Endodermal cell (in vitro differentiated cells): Measurements from ENCODE around the gene TESK2. TPM values are rescaled to one million over a fixed set of nuclear protein-coding genes. Genes with fewer than 3 reads are reported as not detected.
A peak's percentile ranks its signal among the peaks of the same experiment; 100 is the strongest.
"Not testable (repeated sequence)": the region's sequence is repeated elsewhere in the genome, so short reads cannot be mapped to it uniquely, and the experiment has no call there.

Experiments
- DNase-seq: peaks from one replicate; pipeline ENCODE4 v3.0.0-alpha.2; 2017
- H3K27ac ChIP-seq: 2 replicates; pipeline ENCODE4 v1.5.1; 2013; ENCODE audit warnings: mild to moderate bottlenecking, low read depth, low read length, moderate library complexity
- H3K27me3 ChIP-seq: 2 replicates; pipeline ENCODE4 v1.6.1; 2013; ENCODE audit warnings: mild to moderate bottlenecking, low read length, moderate library complexity; ENCODE audit not compliant: insufficient read depth, control insufficient read depth, poor library complexity, severe bottlenecking
- H3K36me3 ChIP-seq: 2 replicates; pipeline ENCODE4 v1.7.0; 2013; ENCODE audit warnings: mild to moderate bottlenecking, low read length, moderate library complexity; ENCODE audit not compliant: control insufficient read depth, insufficient read depth
- H3K4me1 ChIP-seq: one replicate; pipeline ENCODE4 v1.7.0; 2013; ENCODE audit warnings: low read length; ENCODE audit not compliant: control insufficient read depth, insufficient read depth
- H3K4me3 ChIP-seq: 2 replicates; pipeline ENCODE4 v1.5.1; 2013; ENCODE audit warnings: mild to moderate bottlenecking, low read length, moderate library complexity
- H3K9ac ChIP-seq: 2 replicates; pipeline ENCODE4 v1.6.1; 2013; ENCODE audit warnings: mild to moderate bottlenecking, low read length, moderate library complexity; ENCODE audit not compliant: poor library complexity, severe bottlenecking; ENCODE audit errors: extremely low read depth
- H3K9me3 ChIP-seq: 2 replicates; pipeline ENCODE4 v1.6.1; 2013; ENCODE audit warnings: mild to moderate bottlenecking, low read length, moderate library complexity; ENCODE audit not compliant: control insufficient read depth
- H3K27ac Mint-ChIP-seq: 2 replicates; pipeline ENCODE4 v1.8.0; 2020; ENCODE audit warnings: mixed read lengths
- H3K27me3 Mint-ChIP-seq: 2 replicates; pipeline ENCODE4 v1.8.0; 2021; ENCODE audit warnings: mild to moderate bottlenecking, mixed read lengths; ENCODE audit not compliant: insufficient read depth
- H3K36me3 Mint-ChIP-seq: 2 replicates; pipeline ENCODE4 v1.8.0; 2020; ENCODE audit warnings: low read depth, mixed read lengths
- H3K4me1 Mint-ChIP-seq: 2 replicates; pipeline ENCODE4 v1.8.0; 2020; ENCODE audit warnings: mixed read lengths
- H3K4me3 Mint-ChIP-seq: 2 replicates; pipeline ENCODE4 v1.8.0; 2020; ENCODE audit warnings: mild to moderate bottlenecking, moderate library complexity, mixed read lengths
- H3K9me3 Mint-ChIP-seq: 2 replicates; pipeline ENCODE4 v1.8.0; 2020; ENCODE audit warnings: mild to moderate bottlenecking, mixed read lengths
- CTCF ChIP-seq: fragments of 200-600 bp; sonication (generic); conservative IDR thresholded peaks from 2 replicates; pipeline ENCODE4 v1.5.0; 2021; ENCODE audit warnings: antibody characterized with exemption, mild to moderate bottlenecking
- WGBS, 2 experiments: methylation state at CpG; one replicate each; pipeline versions ENCODE4 v1.1.5 to v1.1.7; 2013; ENCODE audit warnings: missing lambda C conversion rate in 2 of 2, mixed read lengths in 1 of 2; ENCODE audit not compliant: insufficient coverage in 1 of 2, insufficient read length in 1 of 2; 5-methylcytosine and 5-hydroxymethylcytosine counted together
- total RNA-seq, 2 donors: library from RNA; stranded (reverse); fragmentation: NEBNext Ultra II Directional in 1 of 2; extraction: Animal tissue kit (Norgen Biotek cat#: 25700) in 1 of 2; gene quantifications; 2 replicates in 1 of 2; 3 replicates in 1 of 2; pipeline ENCODE4 v1.2.1, GENCODE V29; 2021

The TESK2 gene
- total RNA-seq, 2 donors from 2014 or later = 9.7 to 10.3 TPM

GRCh38 chr1:45491487-45492260 is 711 bp upstream of the TESK2 start:
- no peak for TF ChIP-seq CTCF
- Mint-ChIP-seq H3K27me3 (peaks cover 4% of the 10 kb centered on the region), H3K4me1 (peaks cover 6% of the 10 kb centered on the region), H3K4me3 (no peak overlapping the region), H3K36me3 (peaks cover 7% of the 10 kb centered on the region), H3K9me3 (peaks cover 7% of the 10 kb centered on the region), H3K27ac (no peak overlapping the region)
- H3K27ac ChIP-seq = no peak overlapping the region
- no peaks in the 10 kb centered on the region for H3K9me3 ChIP-seq
- no peaks in the 10 kb centered on the region for H3K4me1 ChIP-seq
- peaks cover 7% of the 10 kb centered on the region for H3K27me3 ChIP-seq
- peak overlapping the region; percentile 76 for H3K4me3 ChIP-seq
- H3K9ac ChIP-seq = no peak overlapping the region
- 60 to 61% methylated on average over 19 of the region's 19 CpGs for WGBS, 2 experiments
- H3K36me3 ChIP-seq = no peaks in the 10 kb centered on the region
- no peak for DNase-seq

- peak; percentile 55 for DNase-seq
- Histone ChIP-seq H3K9me3 (no peaks in the 10 kb centered on the region), H3K4me1 (no peaks in the 10 kb centered on the region), H3K4me3 (peak overlapping the region; percentile 86), H3K27me3 (peaks cover 7% of the 10 kb centered on the region), H3K27ac (no peak overlapping the region), H3K36me3 (no peaks in the 10 kb centered on the region), H3K9ac (peak overlapping the region; percentile 50)
- Mint-ChIP-seq H3K27ac (no peak overlapping the region), H3K27me3 (peaks cover 4% of the 10 kb centered on the region), H3K9me3 (no peaks in the 10 kb centered on the region), H3K36me3 (no peaks in the 10 kb centered on the region), H3K4me3 (no peak overlapping the region), H3K4me1 (peaks cover 6% of the 10 kb centered on the region)
- 2% methylated on average over 14 to 17 of the region's 17 CpGs for WGBS, 2 experiments
- no peak for TF ChIP-seq CTCF
Observed at GRCh38 chr1:45490121-45490625, 790 bp downstream of the TESK2 start.

- WGBS, 2 experiments = 47 to 50% methylated on average over 11 to 14 of the region's 14 CpGs
- H3K27me3 Mint-ChIP-seq, H3K4me1 Mint-ChIP-seq, H3K36me3 ChIP-seq, H3K4me1 ChIP-seq, H3K9me3 Mint-ChIP-seq, DNase-seq, H3K27me3 ChIP-seq, H3K9me3 ChIP-seq, H3K4me3 Mint-ChIP-seq, H3K27ac ChIP-seq, H3K36me3 Mint-ChIP-seq, H3K9ac ChIP-seq, H3K27ac Mint-ChIP-seq: not testable (repeated sequence)
- peak overlapping the region; percentile 86 for H3K4me3 ChIP-seq
Observed at GRCh38 chr1:45489379-45489778, 1.6 kb downstream of the TESK2 start.
